ENCODE measurements around the gene TMX2. TPM values are rescaled to one million over a fixed set of nuclear protein-coding genes. Genes with fewer than 3 reads are reported as not detected.

The TMX2 gene
- total RNA-seq, 2 experiments from 2014 or later, result 54.9 to 66.9 TPM

DNA sequence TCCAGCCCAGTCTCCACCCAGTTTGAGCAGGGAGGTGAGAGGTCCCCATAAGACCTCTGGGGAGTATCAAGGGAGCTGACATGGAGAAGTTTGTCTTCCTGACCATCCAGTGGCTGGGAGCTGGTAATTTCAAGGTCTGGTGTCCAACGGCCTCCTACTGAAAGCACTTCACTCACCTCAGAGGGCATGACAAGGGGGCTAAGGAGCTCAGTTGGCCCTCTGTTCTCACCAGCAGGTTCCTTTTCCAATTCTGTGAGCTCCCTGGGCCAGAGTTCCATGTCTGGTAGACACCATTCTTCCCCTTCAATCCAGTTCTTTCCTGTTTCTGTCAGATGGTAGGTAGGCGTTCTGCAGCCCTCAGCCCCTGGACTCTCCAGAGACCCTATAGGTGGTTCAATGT, 32.0 kb downstream of the TMX2 start:
- H4K20me1 ChIP-seq (ENCODE audit: insufficient read depth, low read length), result peaks cover 6% of the 10 kb centered on the region; the same call in 1 of the 2 replicates
- H3K4me1 ChIP-seq (ENCODE audit: insufficient read depth, low read length, poor library complexity, severe bottlenecking), result peaks cover 20% of the 10 kb centered on the region
- H2AFZ ChIP-seq (ENCODE audit: low read length), result no peak overlapping the region
- no TSS peak for BruUV-seq (replicated peaks)
- TF ChIP-seq, protein P1, sequence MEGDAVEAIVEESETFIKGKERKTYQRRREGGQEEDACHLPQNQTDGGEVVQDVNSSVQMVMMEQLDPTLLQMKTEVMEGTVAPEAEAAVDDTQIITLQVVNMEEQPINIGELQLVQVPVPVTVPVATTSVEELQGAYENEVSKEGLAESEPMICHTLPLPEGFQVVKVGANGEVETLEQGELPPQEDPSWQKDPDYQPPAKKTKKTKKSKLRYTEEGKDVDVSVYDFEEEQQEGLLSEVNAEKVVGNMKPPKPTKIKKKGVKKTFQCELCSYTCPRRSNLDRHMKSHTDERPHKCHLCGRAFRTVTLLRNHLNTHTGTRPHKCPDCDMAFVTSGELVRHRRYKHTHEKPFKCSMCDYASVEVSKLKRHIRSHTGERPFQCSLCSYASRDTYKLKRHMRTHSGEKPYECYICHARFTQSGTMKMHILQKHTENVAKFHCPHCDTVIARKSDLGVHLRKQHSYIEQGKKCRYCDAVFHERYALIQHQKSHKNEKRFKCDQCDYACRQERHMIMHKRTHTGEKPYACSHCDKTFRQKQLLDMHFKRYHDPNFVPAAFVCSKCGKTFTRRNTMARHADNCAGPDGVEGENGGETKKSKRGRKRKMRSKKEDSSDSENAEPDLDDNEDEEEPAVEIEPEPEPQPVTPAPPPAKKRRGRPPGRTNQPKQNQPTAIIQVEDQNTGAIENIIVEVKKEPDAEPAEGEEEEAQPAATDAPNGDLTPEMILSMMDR (conservative IDR thresholded peaks at IDR 0.05; ENCODE audit: low read length), result no peak
- TF ChIP-seq EZH2phosphoT487 (IDR thresholded peaks at IDR 0.05; ENCODE audit: borderline replicate concordance, low read depth, low read length), result no peak
- H3K36me3 ChIP-seq (ENCODE audit: insufficient read depth, low read length), result peaks cover 79% of the 10 kb centered on the region
- ChIA-PET POLR2A (interaction anchor here (0.6 to 1.5 kb wide), 4 partner anchors 17 to 57 kb away, joined by 3 to 4 read pairs (median 4); no protein-coding TSS in a partner anchor), CTCF (ENCODE audit: unreplicated experiment) (no interaction called here)
- H3K9me3 ChIP-seq (ENCODE audit: low read length), result no peaks in the 10 kb centered on the region
- no peak for DNase-seq (ENCODE audit: low spot score)
- H3K4me3 ChIP-seq (ENCODE audit: low read depth, low read length, poor library complexity, severe bottlenecking), result no peak overlapping the region
- no peak overlapping the region for H3K4me2 ChIP-seq (ENCODE audit: low read length)
- H3K79me2 ChIP-seq (ENCODE audit: insufficient read depth, low read depth, low read length), result peaks cover 22% of the 10 kb centered on the region
- intact Hi-C loops (cut with micrococcal nuclease; ENCODE audit: unreplicated experiment), result loop anchor here (5.0 to 10.0 kb wide), 3 partner anchors 407 to 833 kb away; partner anchors contain the start of genes LPXN, P2RX3, SSRP1 and ZFP91
- no peaks in the 10 kb centered on the region for H3K9me2 ChIP-seq (ENCODE audit: insufficient read depth, low read length)
- no peak overlapping the region for H3K27ac ChIP-seq (ENCODE audit: low read depth, low read length, poor library complexity, severe bottlenecking)

DNA sequence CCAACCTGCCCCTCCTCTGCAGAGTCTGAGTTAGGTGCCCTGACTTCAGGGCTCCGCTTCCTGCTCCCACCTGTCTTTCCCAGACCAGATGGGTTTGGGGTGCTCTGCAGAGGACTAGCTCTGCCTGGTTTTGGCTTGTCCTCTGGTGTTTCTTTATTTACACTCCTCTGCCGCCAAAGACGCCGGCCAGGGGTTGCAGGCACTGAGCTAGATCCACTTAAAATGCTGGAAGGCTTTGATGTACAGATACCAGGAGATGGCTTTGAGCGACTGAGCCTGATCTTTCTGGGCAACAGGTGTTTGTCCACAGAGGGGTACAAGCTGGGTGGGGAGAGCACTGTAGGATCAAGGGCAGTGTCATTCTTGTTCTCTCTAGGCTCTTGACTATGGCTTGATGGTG, 32.8 kb downstream of the TMX2 start:
- no peak overlapping the region for H2AFZ ChIP-seq (ENCODE audit: low read length)
- peaks cover 19% of the 10 kb centered on the region for H3K4me1 ChIP-seq (ENCODE audit: insufficient read depth, low read length, poor library complexity, severe bottlenecking)
- no peak overlapping the region for H3K27ac ChIP-seq (ENCODE audit: low read depth, low read length, poor library complexity, severe bottlenecking)
- intact Hi-C loops (cut with micrococcal nuclease; ENCODE audit: unreplicated experiment), result loop anchor here (10.0 kb wide), 1 partner anchor 780 kb away; no protein-coding TSS in a partner anchor
- H3K4me2 ChIP-seq (ENCODE audit: low read length), result no peak overlapping the region
- DNase-seq (ENCODE audit: low spot score), result no peak
- no peak for TF ChIP-seq EZH2phosphoT487 (IDR thresholded peaks at IDR 0.05; ENCODE audit: borderline replicate concordance, low read depth, low read length)
- TF ChIP-seq, protein P1 (conservative IDR thresholded peaks at IDR 0.05; ENCODE audit: low read length), result no peak
- ChIA-PET CTCF (ENCODE audit: unreplicated experiment) (no interaction called here), POLR2A (interaction anchor here (0.6 to 1.1 kb wide), 3 partner anchors 8 to 45 kb away, joined by 3 read pairs; no protein-coding TSS in a partner anchor)
- H3K4me3 ChIP-seq (ENCODE audit: low read depth, low read length, poor library complexity, severe bottlenecking), result no peak overlapping the region
- H3K79me2 ChIP-seq (ENCODE audit: insufficient read depth, low read depth, low read length), result peaks cover 22% of the 10 kb centered on the region
- H3K36me3 ChIP-seq (ENCODE audit: insufficient read depth, low read length), result peaks cover 71% of the 10 kb centered on the region
- no TSS peak for BruUV-seq (replicated peaks)
- no peaks in the 10 kb centered on the region for H3K9me3 ChIP-seq (ENCODE audit: low read length)
- H3K9me2 ChIP-seq (ENCODE audit: insufficient read depth, low read length), result no peaks in the 10 kb centered on the region
- peaks cover 6% of the 10 kb centered on the region; the same call in 1 of the 2 replicates for H4K20me1 ChIP-seq (ENCODE audit: insufficient read depth, low read length)

DNA sequence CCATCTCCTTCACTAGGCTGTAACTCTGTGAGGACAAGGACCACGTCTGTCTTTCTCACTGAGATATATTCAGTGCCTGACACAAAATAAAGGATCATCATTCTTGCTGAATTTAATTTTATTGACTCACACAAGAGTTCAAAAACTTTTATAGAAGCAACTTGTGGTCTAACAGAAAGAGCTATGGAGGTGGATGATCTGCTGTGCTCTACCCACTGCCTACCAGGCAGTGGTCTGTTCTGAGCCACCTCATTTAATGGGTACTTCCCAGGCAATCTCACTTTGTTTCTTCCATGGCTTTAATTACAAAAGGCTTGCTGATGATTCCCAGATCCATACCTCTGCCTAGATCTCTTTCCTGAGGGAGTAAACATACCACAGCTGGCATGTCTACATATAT, 34.5 kb downstream of the TMX2 start:
- H3K9me2 ChIP-seq (ENCODE audit: insufficient read depth, low read length), result no peaks in the 10 kb centered on the region
- H3K4me2 ChIP-seq (ENCODE audit: low read length), result no peak overlapping the region
- H3K79me2 ChIP-seq (ENCODE audit: insufficient read depth, low read depth, low read length), result peaks cover 18% of the 10 kb centered on the region
- no peaks in the 10 kb centered on the region for H3K9me3 ChIP-seq (ENCODE audit: low read length)
- no peak for DNase-seq (ENCODE audit: low spot score)
- TF ChIP-seq EZH2phosphoT487 (IDR thresholded peaks at IDR 0.05; ENCODE audit: borderline replicate concordance, low read depth, low read length), result no peak
- TF ChIP-seq, protein P1 (conservative IDR thresholded peaks at IDR 0.05; ENCODE audit: low read length), result no peak
- no TSS peak for BruUV-seq (replicated peaks)
- intact Hi-C loops (cut with micrococcal nuclease; ENCODE audit: unreplicated experiment), result loop anchor here (10.0 kb wide), 1 partner anchor 778 kb away; no protein-coding TSS in a partner anchor
- CTCF ChIA-PET (ENCODE audit: unreplicated experiment), result no interaction called here
- no peak overlapping the region for H2AFZ ChIP-seq (ENCODE audit: low read length)
- H4K20me1 ChIP-seq (ENCODE audit: insufficient read depth, low read length), result peaks cover 6% of the 10 kb centered on the region; the same call in 1 of the 2 replicates
- H3K27ac ChIP-seq (ENCODE audit: low read depth, low read length, poor library complexity, severe bottlenecking), result no peak overlapping the region
- POLR2A ChIA-PET, result interaction anchor here (0.6 kb wide), 2 partner anchors 24 to 41 kb away, joined by 4 read pairs; no protein-coding TSS in a partner anchor
- peaks cover 11% of the 10 kb centered on the region for H3K4me1 ChIP-seq (ENCODE audit: insufficient read depth, low read length, poor library complexity, severe bottlenecking)
- H3K4me3 ChIP-seq (ENCODE audit: low read depth, low read length, poor library complexity, severe bottlenecking), result no peak overlapping the region
- peaks cover 60% of the 10 kb centered on the region for H3K36me3 ChIP-seq (ENCODE audit: insufficient read depth, low read length)
